Measurements from ENCODE around the gene ENAM.

DNA sequence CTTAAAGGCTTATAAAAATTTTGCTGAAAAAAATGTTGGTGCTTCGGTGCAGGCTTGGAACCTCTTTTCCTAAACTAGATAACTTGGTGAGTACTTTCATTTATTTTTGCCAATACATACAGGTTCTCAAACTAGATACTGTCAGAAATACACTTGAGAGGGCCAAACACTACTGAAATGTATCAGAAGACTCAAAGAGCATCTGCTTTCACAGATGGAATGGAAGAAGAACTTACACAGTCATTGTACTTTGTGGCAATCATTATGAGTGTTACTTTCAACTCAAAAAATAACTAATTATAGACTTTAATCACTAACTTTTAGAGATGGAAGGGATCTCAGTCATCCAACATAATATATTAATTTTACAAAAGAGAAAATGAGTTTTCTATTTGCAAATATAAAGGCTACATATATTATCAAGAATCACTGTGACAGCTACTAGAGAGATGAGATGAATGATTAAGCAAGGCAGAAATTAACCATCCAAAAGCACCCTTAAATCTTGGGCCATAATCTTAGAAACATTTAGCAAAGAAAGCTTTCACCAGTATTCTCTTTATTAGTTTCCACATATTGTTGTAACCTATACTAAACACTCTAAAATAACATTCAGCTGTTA lies 1.0 kb downstream of the ENAM start:
- TF ChIP-seq CTCF (IDR thresholded peaks at IDR 0.05): no peak
- TF ChIP-seq POLR2A (IDR thresholded peaks at IDR 0.05): no peak

Data from thyroid gland (tissue), 4 donors.